PFSK-1 (cell line): ENCODE results near the gene LDB2.

Source experiments
- FOXP2 ChIP-seq: optimal IDR thresholded peaks from 2 replicates; pipeline ENCODE3; 2011; ENCODE audit warnings: borderline replicate concordance, control low read depth, inconsistent platforms; ENCODE audit not compliant: insufficient read depth; ENCODE audit errors: extremely low read length, extremely low read depth
- POLR2AphosphoS5 ChIP-seq: IDR thresholded peaks from 2 replicates; pipeline ENCODE4 v1.6.1; 2012; ENCODE audit warnings: low read depth, mild to moderate bottlenecking, control low read depth, low read length, moderate library complexity
- SIN3A ChIP-seq: IDR thresholded peaks from 2 replicates; pipeline ENCODE4 v1.6.1; 2012; ENCODE audit warnings: mild to moderate bottlenecking, low read length, moderate library complexity, borderline replicate concordance; ENCODE audit not compliant: insufficient read depth
- TAF1 ChIP-seq: IDR thresholded peaks from 2 replicates; pipeline ENCODE4 v1.6.1; 2012; ENCODE audit warnings: low read length, control low read depth, borderline replicate concordance; ENCODE audit not compliant: insufficient read depth
- TF ChIP-seq, protein P1 (sequence below), 2 experiments: IDR thresholded peaks; 2 replicates each; pipeline versions ENCODE4 v1.6.1 to v1.8.0; 2011 to 2012; ENCODE audit warnings: low read depth in 2 of 2, low read length in 2 of 2, control low read depth in 1 of 2, inconsistent platforms in 1 of 2, mild to moderate bottlenecking in 1 of 2, moderate library complexity in 1 of 2; ENCODE audit not compliant: insufficient read depth in 1 of 2

LDB2 gene

DNA sequence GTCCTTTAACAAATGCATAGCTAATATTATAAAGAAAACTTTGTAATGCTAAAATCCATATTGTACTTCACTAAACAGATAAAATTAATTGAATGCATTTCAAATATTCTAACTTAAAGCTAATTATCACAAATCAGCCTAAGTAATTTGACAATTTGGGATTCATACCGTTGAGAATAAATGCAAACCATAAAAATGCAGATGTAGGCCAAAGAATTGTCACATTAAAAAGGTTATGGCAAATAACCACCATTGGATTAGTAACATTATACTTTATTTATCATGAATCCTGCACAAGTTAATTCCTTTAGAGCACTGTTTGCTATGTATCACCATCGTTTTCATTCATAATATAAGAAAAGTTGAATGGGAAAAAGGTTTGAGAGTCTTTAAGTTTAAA lies 301.0 kb downstream of the LDB2 start:
- TF ChIP-seq, protein P1, sequence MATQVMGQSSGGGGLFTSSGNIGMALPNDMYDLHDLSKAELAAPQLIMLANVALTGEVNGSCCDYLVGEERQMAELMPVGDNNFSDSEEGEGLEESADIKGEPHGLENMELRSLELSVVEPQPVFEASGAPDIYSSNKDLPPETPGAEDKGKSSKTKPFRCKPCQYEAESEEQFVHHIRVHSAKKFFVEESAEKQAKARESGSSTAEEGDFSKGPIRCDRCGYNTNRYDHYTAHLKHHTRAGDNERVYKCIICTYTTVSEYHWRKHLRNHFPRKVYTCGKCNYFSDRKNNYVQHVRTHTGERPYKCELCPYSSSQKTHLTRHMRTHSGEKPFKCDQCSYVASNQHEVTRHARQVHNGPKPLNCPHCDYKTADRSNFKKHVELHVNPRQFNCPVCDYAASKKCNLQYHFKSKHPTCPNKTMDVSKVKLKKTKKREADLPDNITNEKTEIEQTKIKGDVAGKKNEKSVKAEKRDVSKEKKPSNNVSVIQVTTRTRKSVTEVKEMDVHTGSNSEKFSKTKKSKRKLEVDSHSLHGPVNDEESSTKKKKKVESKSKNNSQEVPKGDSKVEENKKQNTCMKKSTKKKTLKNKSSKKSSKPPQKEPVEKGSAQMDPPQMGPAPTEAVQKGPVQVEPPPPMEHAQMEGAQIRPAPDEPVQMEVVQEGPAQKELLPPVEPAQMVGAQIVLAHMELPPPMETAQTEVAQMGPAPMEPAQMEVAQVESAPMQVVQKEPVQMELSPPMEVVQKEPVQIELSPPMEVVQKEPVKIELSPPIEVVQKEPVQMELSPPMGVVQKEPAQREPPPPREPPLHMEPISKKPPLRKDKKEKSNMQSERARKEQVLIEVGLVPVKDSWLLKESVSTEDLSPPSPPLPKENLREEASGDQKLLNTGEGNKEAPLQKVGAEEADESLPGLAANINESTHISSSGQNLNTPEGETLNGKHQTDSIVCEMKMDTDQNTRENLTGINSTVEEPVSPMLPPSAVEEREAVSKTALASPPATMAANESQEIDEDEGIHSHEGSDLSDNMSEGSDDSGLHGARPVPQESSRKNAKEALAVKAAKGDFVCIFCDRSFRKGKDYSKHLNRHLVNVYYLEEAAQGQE (IDR thresholded peaks at IDR 0.05; ENCODE audit: insufficient read depth in 1 of 2, low read depth in 2 of 2, low read length in 2 of 2), result no peak
- TF ChIP-seq TAF1 (no peak), FOXP2 (no peak), SIN3A (no peak), POLR2AphosphoS5 (no peak)

DNA sequence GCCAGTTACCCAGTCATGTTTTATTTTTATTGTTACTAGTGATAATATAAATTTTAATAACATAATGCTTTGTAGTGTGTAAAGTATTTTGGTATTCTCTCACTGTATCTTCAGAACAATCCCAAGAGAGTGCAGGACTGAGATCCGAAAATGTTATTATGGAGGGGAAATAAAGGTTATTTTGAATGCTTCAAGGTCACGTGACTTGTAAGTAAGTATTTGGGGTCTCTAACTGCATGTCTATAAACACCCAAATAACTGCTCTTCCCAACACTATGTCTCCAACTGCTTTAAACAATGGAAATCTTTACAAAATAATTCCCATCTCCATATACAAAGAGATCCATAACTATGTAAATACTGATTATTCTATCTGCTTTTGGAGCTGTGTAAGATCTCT lies 302.2 kb downstream of the LDB2 start:
- TF ChIP-seq TAF1 (no peak), POLR2AphosphoS5 (no peak), FOXP2 (no peak), SIN3A (no peak)
- TF ChIP-seq, protein P1 (IDR thresholded peaks at IDR 0.05; ENCODE audit: insufficient read depth in 1 of 2, low read depth in 2 of 2, low read length in 2 of 2), result no peak

DNA sequence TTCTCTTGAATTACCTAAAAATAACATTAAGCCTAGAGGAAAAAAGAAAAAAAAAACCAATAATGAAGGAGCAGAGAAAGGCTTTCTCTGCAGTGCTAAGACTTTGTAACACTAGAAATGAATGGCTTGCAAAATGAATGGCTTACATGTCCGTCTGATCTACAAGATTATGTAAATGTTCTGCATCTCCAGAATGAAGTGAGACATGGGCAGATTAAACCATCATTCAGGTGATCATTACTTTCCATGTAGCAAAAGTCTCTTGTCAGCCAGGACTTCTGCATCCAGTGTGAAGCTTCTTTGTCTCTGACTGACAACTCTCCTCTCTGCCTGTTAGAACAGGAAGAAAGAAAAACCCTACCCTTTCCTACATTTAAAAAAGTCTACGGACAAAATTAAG lies 304.3 kb downstream of the LDB2 start:
- TF ChIP-seq SIN3A (no peak), TAF1 (no peak), POLR2AphosphoS5 (no peak), FOXP2 (no peak)
- TF ChIP-seq, protein P1 (IDR thresholded peaks at IDR 0.05; ENCODE audit: insufficient read depth in 1 of 2, low read depth in 2 of 2, low read length in 2 of 2), result no peak

DNA sequence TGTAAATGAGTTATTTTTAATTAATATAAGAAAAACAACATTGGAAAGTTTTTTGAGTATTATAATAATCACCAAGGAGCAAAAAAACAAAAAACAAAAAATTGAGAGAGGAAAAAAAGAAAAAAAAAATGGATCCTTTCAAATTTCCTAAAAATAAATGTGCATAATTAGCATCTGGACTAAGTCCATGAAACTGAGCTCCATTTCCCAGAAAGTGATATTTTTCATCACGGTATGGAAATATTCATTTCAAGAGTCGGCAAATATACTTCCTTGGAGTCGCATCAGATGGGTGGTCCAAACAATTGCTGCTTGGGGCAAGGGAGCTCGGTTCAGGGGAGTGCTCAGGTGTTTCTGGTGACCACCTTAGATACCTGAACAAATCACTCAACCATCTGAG lies 305.1 kb downstream of the LDB2 start:
- TF ChIP-seq TAF1, result no peak

DNA sequence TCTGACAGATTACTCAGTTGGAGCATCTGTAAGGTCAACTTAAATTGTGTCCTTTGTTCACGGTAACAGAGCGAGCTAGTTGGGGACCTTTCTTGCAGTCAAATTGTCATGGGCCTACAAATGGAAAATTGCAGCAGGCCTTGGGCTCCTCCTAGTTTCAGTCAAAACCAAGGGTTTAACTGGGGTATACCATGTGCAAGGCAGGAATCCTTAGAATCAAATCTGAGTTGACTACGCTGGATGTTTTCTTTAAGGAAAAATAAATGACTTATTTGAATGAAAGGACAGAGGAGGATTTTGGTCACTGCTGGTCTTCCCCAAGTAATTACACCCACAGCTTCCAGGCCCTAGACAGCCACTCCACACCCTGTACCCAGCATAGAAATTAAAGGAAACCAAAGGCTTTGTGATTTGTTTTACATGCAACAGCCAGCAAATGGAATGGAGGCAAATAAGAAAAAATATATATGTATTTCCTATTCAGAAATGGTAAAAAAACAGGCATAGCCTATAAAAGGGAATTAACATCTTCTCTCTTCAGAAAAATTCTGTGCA lies 307.1 kb downstream of the LDB2 start:
- TF ChIP-seq FOXP2, result no peak
- no peak for TF ChIP-seq POLR2AphosphoS5
- TF ChIP-seq, protein P1 (IDR thresholded peaks at IDR 0.05; ENCODE audit: insufficient read depth in 1 of 2, low read depth in 2 of 2, low read length in 2 of 2), result no peak
- TF ChIP-seq TAF1, result no peak
- no peak for TF ChIP-seq SIN3A

DNA sequence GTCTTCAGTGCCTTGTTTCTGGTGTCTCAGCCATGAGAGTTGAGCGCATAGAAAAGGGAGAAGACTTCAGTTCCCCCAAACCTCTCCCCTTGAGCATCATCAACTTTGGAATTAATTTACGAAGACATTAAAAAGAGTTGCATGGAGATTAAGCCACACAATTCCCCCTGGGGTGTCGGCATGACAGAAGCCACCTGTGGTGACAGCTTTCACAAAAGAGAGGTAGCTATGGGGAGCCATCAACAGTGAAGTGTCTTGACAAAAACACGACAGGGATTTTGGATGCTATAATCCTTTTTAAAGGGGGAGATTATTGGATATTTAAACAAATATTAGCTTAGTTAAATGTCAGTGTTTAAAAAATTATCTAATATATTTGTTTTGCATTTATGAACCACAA lies 307.6 kb downstream of the LDB2 start:
- TF ChIP-seq POLR2AphosphoS5 (no peak), FOXP2 (no peak), SIN3A (no peak), TAF1 (no peak)
